ENCODE data around the gene DYRK3.
"Not testable (repeated sequence)": the region's sequence is repeated elsewhere in the genome, so short reads cannot be mapped to it uniquely, and the experiment has no call there.

DYRK3 gene

DNA sequence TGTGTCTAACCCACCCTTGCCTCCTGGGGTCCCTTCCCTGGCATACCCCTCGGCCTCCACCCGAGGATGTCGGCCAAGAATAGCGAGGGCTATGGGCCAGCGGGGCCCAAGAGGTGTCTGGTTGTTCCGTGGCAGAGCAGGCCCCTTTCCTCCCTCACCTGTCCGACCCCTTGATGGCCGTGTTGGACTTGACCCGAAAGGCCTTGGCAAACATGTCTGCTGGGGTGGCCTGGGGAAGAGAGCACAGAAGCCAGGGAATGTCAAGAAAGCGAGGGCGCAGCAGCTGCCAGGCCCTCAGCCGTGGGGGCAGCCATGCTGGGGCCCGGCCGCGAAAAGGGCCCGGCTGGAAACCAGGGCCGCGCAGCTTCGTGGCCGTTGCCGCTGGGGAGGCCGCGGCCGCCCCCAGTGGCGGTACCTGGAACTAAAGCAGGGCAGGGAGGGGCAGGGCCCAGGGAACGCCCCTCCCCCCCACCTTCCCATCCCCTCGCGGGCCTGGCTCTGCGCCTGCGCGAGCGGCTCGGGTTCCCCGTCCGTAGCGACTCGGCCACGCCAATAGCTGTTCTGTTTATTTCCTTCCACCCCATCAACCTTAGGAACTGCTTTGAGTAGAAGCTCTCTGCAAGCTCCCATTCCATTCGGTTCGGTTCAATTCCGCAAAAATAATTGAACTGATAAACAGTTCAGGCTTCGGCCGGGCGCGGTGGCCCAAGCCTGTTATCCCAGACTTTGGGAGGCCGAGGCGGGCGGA, 23.0 kb upstream of the DYRK3 start, which contains the start of gene EIF2D:
EIF2D (minus strand) TSS at position 337 of the 748 bp plus-strand sequence; CDS start at position 214, 123 bp downstream.
- peak within 1 kb of the TSS; percentile 85 for H3K4me3 ChIP-seq (ENCODE audit: low read depth, low read length)
- TF ChIP-seq POLR2A (IDR thresholded peaks at IDR 0.05; ENCODE audit: extremely low read depth, insufficient read length) = peak; percentile 69
- TF ChIP-seq, protein P1, sequence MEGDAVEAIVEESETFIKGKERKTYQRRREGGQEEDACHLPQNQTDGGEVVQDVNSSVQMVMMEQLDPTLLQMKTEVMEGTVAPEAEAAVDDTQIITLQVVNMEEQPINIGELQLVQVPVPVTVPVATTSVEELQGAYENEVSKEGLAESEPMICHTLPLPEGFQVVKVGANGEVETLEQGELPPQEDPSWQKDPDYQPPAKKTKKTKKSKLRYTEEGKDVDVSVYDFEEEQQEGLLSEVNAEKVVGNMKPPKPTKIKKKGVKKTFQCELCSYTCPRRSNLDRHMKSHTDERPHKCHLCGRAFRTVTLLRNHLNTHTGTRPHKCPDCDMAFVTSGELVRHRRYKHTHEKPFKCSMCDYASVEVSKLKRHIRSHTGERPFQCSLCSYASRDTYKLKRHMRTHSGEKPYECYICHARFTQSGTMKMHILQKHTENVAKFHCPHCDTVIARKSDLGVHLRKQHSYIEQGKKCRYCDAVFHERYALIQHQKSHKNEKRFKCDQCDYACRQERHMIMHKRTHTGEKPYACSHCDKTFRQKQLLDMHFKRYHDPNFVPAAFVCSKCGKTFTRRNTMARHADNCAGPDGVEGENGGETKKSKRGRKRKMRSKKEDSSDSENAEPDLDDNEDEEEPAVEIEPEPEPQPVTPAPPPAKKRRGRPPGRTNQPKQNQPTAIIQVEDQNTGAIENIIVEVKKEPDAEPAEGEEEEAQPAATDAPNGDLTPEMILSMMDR (IDR thresholded peaks at IDR 0.05; ENCODE audit: low read depth, low read length) = peak; percentile 88
- peak; percentile 86 for TF ChIP-seq MYC (IDR thresholded peaks at IDR 0.05; ENCODE audit: low read depth, low read length)
- TF ChIP-seq, protein P2, sequence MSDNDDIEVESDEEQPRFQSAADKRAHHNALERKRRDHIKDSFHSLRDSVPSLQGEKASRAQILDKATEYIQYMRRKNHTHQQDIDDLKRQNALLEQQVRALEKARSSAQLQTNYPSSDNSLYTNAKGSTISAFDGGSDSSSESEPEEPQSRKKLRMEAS (IDR thresholded peaks at IDR 0.05; ENCODE audit: low read depth, low read length) = peak; percentile 83
- DNase-seq (ENCODE audit: low read depth) = peak; percentile 93

DNA sequence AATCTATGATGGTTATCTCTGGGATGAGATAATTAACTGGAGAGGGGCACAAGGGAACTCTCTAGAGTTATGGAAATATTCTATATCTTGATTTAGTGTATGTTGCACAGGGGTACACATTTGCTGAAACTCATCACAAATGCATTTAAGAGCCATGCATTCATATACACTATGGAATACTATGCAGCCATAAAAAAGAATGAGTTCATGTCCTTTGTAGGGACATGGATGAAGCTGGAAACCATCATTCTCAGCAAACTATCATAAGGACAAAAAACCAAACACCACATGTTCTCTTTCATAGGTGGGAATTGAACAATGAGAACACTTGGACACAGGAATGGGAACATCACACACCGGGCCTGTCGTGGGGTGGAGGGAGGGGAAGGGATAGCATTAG, 8.9 kb upstream of the DYRK3 start:
- DNase-seq (ENCODE audit: low read depth); H3K4me3 ChIP-seq (ENCODE audit: low read depth, low read length): not testable (repeated sequence)

DNA sequence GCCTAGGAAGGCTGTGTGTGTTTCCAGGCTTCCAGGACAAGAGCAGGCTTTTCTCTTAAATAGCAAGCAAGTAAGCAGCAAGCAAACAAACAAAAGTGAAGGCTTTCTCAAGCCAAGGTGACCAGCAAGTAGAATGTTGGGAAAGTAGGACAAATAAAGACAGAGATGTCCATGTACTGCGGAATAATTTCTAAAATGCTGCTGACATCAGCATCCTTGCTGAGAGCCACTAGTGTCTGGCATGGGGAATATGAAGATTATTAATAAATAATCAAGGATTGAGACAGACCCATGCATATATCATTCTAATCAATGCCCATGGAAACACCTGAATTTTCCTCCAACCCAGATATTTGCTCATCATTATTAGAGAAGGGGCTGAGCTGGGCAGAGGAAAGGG, 6.4 kb upstream of the DYRK3 start:
- TF ChIP-seq POLR2A (IDR thresholded peaks at IDR 0.05; ENCODE audit: extremely low read depth, insufficient read length) = no peak
- TF ChIP-seq, protein P1 (IDR thresholded peaks at IDR 0.05; ENCODE audit: low read depth, low read length) = no peak
- no peak for TF ChIP-seq MYC (IDR thresholded peaks at IDR 0.05; ENCODE audit: low read depth, low read length)
- TF ChIP-seq, protein P2 (IDR thresholded peaks at IDR 0.05; ENCODE audit: low read depth, low read length) = no peak
- no peak overlapping the region for H3K4me3 ChIP-seq (ENCODE audit: low read depth, low read length)
- no peak for DNase-seq (ENCODE audit: low read depth)

DNA sequence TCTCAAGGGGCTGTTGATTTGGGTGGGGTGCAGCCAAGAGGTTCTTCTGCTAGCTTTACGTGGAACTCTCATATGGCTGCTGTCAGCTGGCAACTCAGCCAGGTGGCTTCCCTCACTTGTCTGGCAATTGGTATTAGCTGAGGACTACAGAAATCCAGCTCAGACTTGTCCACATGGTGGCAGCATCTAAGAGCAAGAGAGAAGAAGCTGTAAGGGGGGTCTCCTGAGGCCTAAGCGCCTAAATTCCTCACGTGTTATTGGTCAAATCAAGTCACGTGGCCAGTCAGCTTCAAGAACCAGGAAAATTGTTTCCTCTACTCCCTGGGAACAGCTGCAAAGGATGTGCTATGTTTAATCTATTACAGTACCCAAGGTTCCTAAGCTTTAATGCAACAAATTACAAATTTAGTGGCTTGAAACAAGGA, 4.2 kb upstream of the DYRK3 start:
- H3K4me3 ChIP-seq (ENCODE audit: low read depth, low read length) = no peak overlapping the region
- TF ChIP-seq POLR2A (IDR thresholded peaks at IDR 0.05; ENCODE audit: extremely low read depth, insufficient read length) (no peak), MYC (IDR thresholded peaks at IDR 0.05; ENCODE audit: low read depth, low read length) (peak; percentile 47; the same call in 1 of the 2 replicates)
- TF ChIP-seq, protein P2 (IDR thresholded peaks at IDR 0.05; ENCODE audit: low read depth, low read length) = peak; percentile 97
- TF ChIP-seq, protein P1 (IDR thresholded peaks at IDR 0.05; ENCODE audit: low read depth, low read length) = peak; percentile 73
- DNase-seq (ENCODE audit: low read depth) = peak; percentile 85

DNA sequence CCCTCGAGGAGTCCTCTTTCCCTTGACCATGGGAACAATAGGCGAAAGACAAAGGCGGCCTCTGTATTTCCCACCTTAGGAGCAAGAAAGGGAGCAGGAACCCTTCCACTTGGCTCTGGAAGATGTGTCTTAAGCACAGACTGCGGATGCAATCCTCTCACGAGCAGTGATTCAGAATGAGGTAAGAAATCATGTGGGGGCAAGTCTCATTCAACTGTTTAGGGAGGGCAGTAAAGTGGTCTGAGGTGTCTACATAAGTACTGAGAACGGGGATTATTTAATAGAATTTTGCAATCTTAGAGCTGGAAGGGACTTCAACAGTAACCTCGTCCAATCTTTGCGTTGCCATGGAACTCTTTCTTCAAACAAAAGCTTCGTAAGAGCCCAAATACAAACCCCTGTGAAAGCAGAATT, 1.6 kb upstream of the DYRK3 start:
- peak; percentile 19 for DNase-seq (ENCODE audit: low read depth)
- H3K4me3 ChIP-seq (ENCODE audit: low read depth, low read length) = no peak overlapping the region
- TF ChIP-seq MYC (IDR thresholded peaks at IDR 0.05; ENCODE audit: low read depth, low read length) = no peak
- no peak for TF ChIP-seq POLR2A (IDR thresholded peaks at IDR 0.05; ENCODE audit: extremely low read depth, insufficient read length)
- TF ChIP-seq, protein P1 (IDR thresholded peaks at IDR 0.05; ENCODE audit: low read depth, low read length) = no peak
- TF ChIP-seq, protein P2 (IDR thresholded peaks at IDR 0.05; ENCODE audit: low read depth, low read length) = no peak

DNA sequence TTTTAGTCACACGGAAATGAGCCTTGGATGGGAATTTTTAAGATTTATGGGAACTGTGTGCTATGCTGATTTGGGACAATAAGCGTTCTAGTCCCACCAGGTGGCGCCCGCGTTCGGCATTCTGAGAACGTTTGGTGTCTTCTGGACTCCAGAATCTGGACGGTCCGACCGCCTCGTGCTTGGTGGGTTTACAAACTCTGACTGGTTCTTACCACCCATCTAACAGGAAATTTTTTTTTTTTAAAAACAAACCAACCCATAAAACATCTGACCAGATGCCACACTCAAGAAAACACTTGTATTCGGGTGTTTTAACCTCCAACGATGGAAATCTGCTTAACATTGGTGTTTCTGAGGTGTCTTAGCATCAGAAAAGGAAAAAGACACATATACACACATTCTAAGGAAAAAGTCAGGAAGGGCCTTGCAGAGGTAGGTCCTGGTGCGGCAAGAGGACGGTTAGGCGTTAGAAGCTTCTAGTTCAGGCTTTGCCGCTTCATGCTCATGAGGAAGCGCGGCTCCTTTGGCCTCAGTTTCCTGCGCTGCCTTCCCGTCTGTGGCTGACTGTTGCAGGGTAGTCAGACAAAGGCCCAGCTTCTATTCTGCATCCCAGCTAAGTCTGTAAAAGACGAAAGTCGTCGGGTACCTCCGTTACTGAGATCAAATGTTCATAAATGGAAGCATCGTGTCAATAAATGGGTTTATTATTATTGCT, 814 bp upstream of the DYRK3 start:
- peak; percentile 81 for DNase-seq (ENCODE audit: low read depth)
- H3K4me3 ChIP-seq (ENCODE audit: low read depth, low read length) = peak overlapping the region; percentile 50
- TF ChIP-seq, protein P1 (IDR thresholded peaks at IDR 0.05; ENCODE audit: low read depth, low read length) = peak; percentile 72
- TF ChIP-seq MYC (IDR thresholded peaks at IDR 0.05; ENCODE audit: low read depth, low read length) (peak; percentile 46; the same call in 1 of the 2 replicates), POLR2A (IDR thresholded peaks at IDR 0.05; ENCODE audit: extremely low read depth, insufficient read length) (no peak)
- TF ChIP-seq, protein P2 (IDR thresholded peaks at IDR 0.05; ENCODE audit: low read depth, low read length) = peak; percentile 59

Measured in NB4 (cell line).